Hepatocyte (in vitro differentiated cells): ENCODE measurements around the gene OCA2. TPM values are rescaled to one million over a fixed set of nuclear protein-coding genes. Genes with fewer than 3 reads are reported as not detected.
"Not testable (repeated sequence)": the region's sequence is repeated elsewhere in the genome, so short reads cannot be mapped to it uniquely, and the experiment has no call there.

Experiments
- DNase-seq: peaks from one replicate; pipeline ENCODE4 v3.0.0-alpha.2; 2016; ENCODE audit warnings: low spot score
- H2AFZ ChIP-seq: fragments of 200-600 bp; sonication (generic); 2 replicates; pipeline ENCODE4 v1.6.0; 2016; ENCODE audit warnings: antibody characterized with exemption, mild to moderate bottlenecking
- H3K27ac ChIP-seq: fragments of 200-600 bp; sonication (generic); 2 replicates; pipeline ENCODE4 v1.5.1; 2016; ENCODE audit warnings: mild to moderate bottlenecking
- H3K27me3 ChIP-seq: fragments of 200-600 bp; sonication (generic); 2 replicates; pipeline ENCODE4 v1.6.1; 2016
- H3K36me3 ChIP-seq: fragments of 200-600 bp; sonication (generic); replicated peaks from 2 replicates; pipeline ENCODE4 v1.5.1; 2016; ENCODE audit warnings: low read depth; ENCODE audit not compliant: insufficient read depth
- H3K4me1 ChIP-seq: fragments of 200-600 bp; sonication (generic); 2 replicates; pipeline ENCODE4 v1.5.1; 2016; ENCODE audit warnings: mild to moderate bottlenecking, moderate library complexity; ENCODE audit not compliant: insufficient read depth
- H3K4me2 ChIP-seq: fragments of 200-600 bp; sonication (generic); 2 replicates; pipeline ENCODE4 v1.6.0; 2016
- H3K4me3 ChIP-seq: fragments of 200-600 bp; sonication (generic); 2 replicates; pipeline ENCODE4 v1.5.1; 2016; ENCODE audit warnings: mild to moderate bottlenecking
- H3K79me2 ChIP-seq: fragments of 200-600 bp; sonication (generic); 2 replicates; pipeline ENCODE4 v1.6.0; 2017; ENCODE audit warnings: mild to moderate bottlenecking
- H3K9me2 ChIP-seq: fragments of 200-600 bp; sonication (generic); replicated peaks from 2 replicates; pipeline ENCODE4 v1.6.0; 2017; ENCODE audit warnings: mild to moderate bottlenecking; ENCODE audit not compliant: insufficient read depth
- H3K9me3 ChIP-seq: fragments of 200-600 bp; sonication (generic); 2 replicates; pipeline ENCODE4 v1.5.1; 2016; ENCODE audit warnings: low read depth, mild to moderate bottlenecking
- H4K20me1 ChIP-seq: fragments of 200-600 bp; sonication (generic); 2 replicates; pipeline ENCODE4 v1.6.0; 2016; ENCODE audit warnings: mild to moderate bottlenecking; ENCODE audit not compliant: insufficient read depth, poor library complexity, severe bottlenecking
- EZH2 ChIP-seq: fragments of 200-600 bp; sonication (generic); IDR thresholded peaks from 2 replicates; pipeline ENCODE4 v1.6.1; 2016; ENCODE audit warnings: antibody characterized with exemption, mild to moderate bottlenecking, borderline replicate concordance
- EZH2phosphoT487 ChIP-seq: fragments of 200-600 bp; sonication (generic); IDR thresholded peaks from one replicate; pipeline ENCODE4 v1.6.1; 2018; ENCODE audit warnings: antibody characterized with exemption, mild to moderate bottlenecking, low read depth, moderate library complexity; ENCODE audit not compliant: unreplicated experiment, severe bottlenecking
- WGBS: methylation state at CpG from one replicate; pipeline ENCODE4 v1.1.6; 2016; ENCODE audit warnings: low lambda C conversion rate; ENCODE audit errors: missing lambda C conversion rate; 5-methylcytosine and 5-hydroxymethylcytosine counted together
- polyA plus RNA-seq: library from polyadenylated mRNA; unstranded; fragments of >200 nt; fragmentation: Nextera tagmentation; extraction: Ambion mirVana; gene quantifications from 2 replicates; pipeline ENCODE4 v1.2.1, GENCODE V29; 2016
- total RNA-seq: library from RNA; depleted of rRNA; stranded (reverse); fragments of >200 nt; gene quantifications from 2 replicates; pipeline ENCODE4 v1.2.3, GENCODE V29; 2014
- TF ChIP-seq, protein P1 (sequence below): fragments of 200-600 bp; sonication (generic); IDR thresholded peaks from 2 replicates; pipeline ENCODE4 v1.5.1; 2016; ENCODE audit warnings: antibody characterized with exemption, mild to moderate bottlenecking; ENCODE audit not compliant: poor library complexity

The OCA2 gene
- total RNA-seq (22.6 and 25.1 TPM in 2 replicates), polyA plus RNA-seq (19.8 and 27.7 TPM in 2 replicates)

DNA sequence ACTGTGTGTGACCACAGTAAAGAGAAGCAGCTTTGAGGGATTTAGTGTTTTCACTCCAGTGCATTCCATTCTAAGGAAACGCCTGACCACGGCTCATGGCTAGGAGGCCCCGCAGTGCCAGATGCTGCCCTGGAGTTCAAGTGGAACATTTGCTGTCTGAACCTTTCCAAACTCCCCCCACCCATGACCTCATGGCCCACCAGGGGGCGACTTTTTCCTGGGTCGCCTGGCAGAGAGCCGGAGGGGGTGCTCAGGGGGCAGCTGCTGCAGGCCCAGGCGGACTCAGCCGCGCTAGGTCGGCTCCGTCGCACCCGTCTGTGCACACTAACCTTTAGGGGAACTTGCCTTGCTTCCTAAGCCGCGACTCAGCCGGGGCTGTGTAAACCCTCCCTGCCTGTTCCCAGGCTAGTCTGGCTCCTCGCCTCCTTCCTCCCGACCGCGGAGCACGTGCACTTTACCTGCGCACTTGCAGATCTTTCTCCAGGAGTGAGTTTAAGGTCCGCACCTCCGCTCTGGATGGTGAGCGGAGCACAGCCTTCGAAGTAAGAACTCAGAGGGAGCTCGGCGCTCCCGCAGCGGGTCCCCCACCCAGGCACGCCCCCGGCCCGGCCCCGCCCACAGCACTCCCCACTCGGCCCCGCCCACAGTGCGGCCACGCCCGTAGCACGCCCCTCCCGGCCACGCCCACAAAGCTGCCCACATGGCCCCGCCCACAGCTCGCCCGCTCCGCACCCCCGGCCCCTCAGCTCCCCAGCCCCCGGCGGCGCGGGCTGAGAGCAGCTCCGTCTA lies at the start of gene OCA2:
OCA2 (minus strand) TSS at position 550 of the 789 bp plus-strand sequence. CDS start 17,441 bp downstream, outside the sequence.
- peak within 1 kb of the TSS; percentile 93 for H3K4me2 ChIP-seq
- H3K4me3 ChIP-seq, result no peak within 1 kb of the TSS
- H2AFZ ChIP-seq, result peak within 1 kb of the TSS; percentile 43
- no peaks in the 10 kb centered on the region for H3K36me3 ChIP-seq
- WGBS, result 4% methylated on average over 32 of the region's 52 CpGs
- TF ChIP-seq, protein P1, sequence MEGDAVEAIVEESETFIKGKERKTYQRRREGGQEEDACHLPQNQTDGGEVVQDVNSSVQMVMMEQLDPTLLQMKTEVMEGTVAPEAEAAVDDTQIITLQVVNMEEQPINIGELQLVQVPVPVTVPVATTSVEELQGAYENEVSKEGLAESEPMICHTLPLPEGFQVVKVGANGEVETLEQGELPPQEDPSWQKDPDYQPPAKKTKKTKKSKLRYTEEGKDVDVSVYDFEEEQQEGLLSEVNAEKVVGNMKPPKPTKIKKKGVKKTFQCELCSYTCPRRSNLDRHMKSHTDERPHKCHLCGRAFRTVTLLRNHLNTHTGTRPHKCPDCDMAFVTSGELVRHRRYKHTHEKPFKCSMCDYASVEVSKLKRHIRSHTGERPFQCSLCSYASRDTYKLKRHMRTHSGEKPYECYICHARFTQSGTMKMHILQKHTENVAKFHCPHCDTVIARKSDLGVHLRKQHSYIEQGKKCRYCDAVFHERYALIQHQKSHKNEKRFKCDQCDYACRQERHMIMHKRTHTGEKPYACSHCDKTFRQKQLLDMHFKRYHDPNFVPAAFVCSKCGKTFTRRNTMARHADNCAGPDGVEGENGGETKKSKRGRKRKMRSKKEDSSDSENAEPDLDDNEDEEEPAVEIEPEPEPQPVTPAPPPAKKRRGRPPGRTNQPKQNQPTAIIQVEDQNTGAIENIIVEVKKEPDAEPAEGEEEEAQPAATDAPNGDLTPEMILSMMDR, result peak; percentile 51
- TF ChIP-seq EZH2, result no peak
- peak within 1 kb of the TSS; percentile 61 for H3K27ac ChIP-seq
- H3K4me1 ChIP-seq, result peaks cover 30% of the 10 kb centered on the region
- peaks cover 49% of the 10 kb centered on the region for H3K27me3 ChIP-seq
- DNase-seq, result peak; percentile 92
- no peaks in the 10 kb centered on the region for H4K20me1 ChIP-seq
- H3K9me3 ChIP-seq, result no peaks in the 10 kb centered on the region
- H3K79me2 ChIP-seq, result no peaks in the 10 kb centered on the region
- no peaks in the 10 kb centered on the region for H3K9me2 ChIP-seq

DNA sequence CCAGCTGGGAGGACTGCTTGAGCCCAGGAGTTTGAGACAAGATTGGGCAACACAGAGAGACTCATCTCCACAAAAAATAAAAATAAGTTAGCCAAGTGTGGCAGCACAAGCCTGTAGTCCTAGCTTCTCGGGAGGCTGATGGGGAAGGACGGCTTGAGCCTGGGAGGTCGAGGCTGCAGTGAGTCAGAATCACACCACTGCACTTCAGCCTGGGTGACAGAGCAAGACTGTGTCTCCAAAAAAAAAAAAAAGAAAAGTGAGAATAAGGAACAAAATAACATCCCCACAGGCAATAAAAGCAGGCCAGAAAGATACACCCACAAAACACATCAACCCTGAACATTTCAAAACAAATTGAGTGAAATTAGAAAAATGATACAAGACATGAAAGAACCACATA lies 48.7 kb upstream of the OCA2 start:
- Histone ChIP-seq H3K4me1 (no peaks in the 10 kb centered on the region), H3K27me3 (no peaks in the 10 kb centered on the region), H3K79me2 (peaks cover 30% of the 10 kb centered on the region), H4K20me1 (no peaks in the 10 kb centered on the region), H3K36me3 (no peaks in the 10 kb centered on the region), H3K4me3 (no peak overlapping the region), H3K9me3 (peaks cover 5% of the 10 kb centered on the region), H3K9me2 (no peaks in the 10 kb centered on the region), H2AFZ (no peak overlapping the region), H3K27ac (no peak overlapping the region), H3K4me2 (no peak overlapping the region)
- TF ChIP-seq, protein P1, result no peak
- TF ChIP-seq EZH2, result no peak
- TF ChIP-seq EZH2phosphoT487, result no peak
- WGBS, result 92% methylated on average over 3 of the region's 3 CpGs
- DNase-seq, result no peak

DNA sequence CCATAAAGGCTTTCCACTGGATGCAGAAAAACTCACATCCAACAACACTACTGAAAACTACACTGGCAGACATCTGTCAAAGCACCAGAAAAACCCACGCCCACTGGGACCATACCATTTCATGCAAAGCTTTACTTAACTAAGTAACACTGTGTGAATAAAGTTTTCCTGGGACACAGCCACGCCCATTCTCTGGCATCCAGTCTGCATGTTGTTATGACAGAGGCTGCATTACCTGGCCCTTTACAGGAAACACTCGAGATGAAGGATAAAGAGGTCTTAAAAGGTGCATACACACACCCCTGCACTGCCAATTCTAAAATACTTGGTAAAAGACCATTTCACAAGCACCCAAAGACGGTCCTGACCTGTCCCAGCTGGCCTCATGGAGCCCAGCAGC lies 46.3 kb upstream of the OCA2 start:
- not testable (repeated sequence) for H3K9me2 ChIP-seq

DNA sequence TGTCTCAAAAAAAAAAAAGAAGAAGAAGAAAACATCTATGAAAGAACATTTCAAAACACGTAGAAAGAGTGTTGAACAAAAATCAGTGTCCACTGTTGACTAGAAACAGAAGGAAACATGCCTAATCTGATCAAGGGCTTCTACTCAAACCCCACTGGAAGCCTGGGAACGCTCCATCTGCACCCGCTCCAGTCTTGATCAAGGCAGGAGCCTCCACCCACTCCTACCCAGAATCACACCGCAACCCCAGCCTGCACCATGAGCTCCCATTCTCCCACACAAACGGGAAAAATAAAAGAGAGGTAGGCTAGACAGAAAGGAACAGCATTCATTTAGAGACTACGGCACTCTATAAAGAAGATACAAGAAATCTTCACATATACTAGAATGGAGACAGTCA lies 40.9 kb upstream of the OCA2 start:
- H3K4me2 ChIP-seq, result no peak overlapping the region
- no peaks in the 10 kb centered on the region for H3K4me1 ChIP-seq
- H3K27ac ChIP-seq, result no peak overlapping the region
- H3K9me3 ChIP-seq, result no peaks in the 10 kb centered on the region
- no peak overlapping the region for H3K4me3 ChIP-seq
- H3K79me2 ChIP-seq, result no peaks in the 10 kb centered on the region
- no peaks in the 10 kb centered on the region for H3K9me2 ChIP-seq
- H2AFZ ChIP-seq, result no peak overlapping the region
- H4K20me1 ChIP-seq, result no peaks in the 10 kb centered on the region
- over 99% methylated on average over 6 of the region's 6 CpGs for WGBS
- H3K27me3 ChIP-seq, result no peaks in the 10 kb centered on the region
- TF ChIP-seq EZH2phosphoT487 (no peak), EZH2 (no peak)
- TF ChIP-seq, protein P1, result no peak
- no peak for DNase-seq
- H3K36me3 ChIP-seq, result peaks cover 5% of the 10 kb centered on the region

More for the DNA sequence above, 46.3 kb upstream of the OCA2 start:
- WGBS, result 94% methylated on average over 4 of the region's 4 CpGs
- H4K20me1 ChIP-seq, H3K36me3 ChIP-seq, H3K27me3 ChIP-seq, DNase-seq, H3K4me3 ChIP-seq, H3K4me1 ChIP-seq, H3K4me2 ChIP-seq, H2AFZ ChIP-seq, H3K9me3 ChIP-seq, H3K27ac ChIP-seq: not testable (repeated sequence)
- H3K79me2 ChIP-seq, result peaks cover 21% of the 10 kb centered on the region

DNA sequence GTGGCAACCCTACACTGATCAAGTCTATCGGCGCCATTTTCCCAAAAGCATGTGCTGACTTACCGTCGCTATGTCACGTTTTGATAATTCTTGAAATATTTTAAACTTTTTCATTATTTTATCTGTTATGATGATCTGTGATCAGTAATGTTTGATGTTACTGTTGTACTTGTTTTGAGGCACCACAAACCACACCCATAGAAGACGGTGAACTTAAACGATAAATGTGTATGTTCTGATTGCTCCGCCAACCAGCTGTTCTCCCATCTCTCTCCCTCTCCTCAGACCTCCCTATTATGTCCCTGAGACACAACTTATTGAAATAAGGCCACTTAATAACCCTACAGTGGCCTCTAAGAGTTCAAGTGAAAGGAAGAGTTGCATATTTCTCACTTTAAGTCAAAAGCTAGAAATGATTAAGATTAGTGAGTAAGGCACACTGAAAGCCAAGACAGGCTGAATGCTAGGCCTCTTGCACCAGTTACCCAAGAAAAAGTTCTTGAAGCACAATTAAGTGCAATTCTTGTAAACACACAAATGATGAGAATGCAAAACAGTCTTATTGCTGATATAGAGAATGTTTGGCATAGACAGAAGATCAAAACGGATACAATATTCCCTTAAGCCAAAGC lies 38.4 kb upstream of the OCA2 start:
- H3K27ac ChIP-seq, H3K36me3 ChIP-seq, H3K9me3 ChIP-seq, H3K4me3 ChIP-seq, H3K4me1 ChIP-seq, H3K9me2 ChIP-seq, DNase-seq, H3K4me2 ChIP-seq, H3K79me2 ChIP-seq, H4K20me1 ChIP-seq, H3K27me3 ChIP-seq, H2AFZ ChIP-seq: not testable (repeated sequence)
- WGBS, result 83% methylated on average over 9 of the region's 9 CpGs
